Measurements from ENCODE around the gene DENND6B.

DNA sequence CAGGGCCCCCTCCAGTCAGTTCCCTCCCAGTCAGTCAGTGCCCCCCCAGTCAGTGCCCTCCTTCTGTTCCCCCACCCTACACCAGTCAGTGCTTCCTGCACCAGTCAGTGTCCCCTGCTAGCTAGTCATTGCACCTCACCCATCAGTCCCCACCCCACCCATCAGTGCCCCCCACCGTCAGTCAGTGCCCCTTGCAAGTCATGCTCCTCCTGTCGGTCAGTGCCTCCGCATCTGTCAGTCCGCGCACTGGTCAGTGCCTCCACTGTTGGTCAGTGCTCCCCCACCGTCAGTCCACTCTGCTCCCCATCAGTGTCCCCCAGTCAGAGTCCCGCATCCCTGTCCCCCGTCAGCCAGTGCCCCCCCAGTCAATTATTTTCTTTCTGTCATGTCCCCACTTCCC is 19.7 kb upstream of the DENND6B start:
- TF ChIP-seq, protein P1, sequence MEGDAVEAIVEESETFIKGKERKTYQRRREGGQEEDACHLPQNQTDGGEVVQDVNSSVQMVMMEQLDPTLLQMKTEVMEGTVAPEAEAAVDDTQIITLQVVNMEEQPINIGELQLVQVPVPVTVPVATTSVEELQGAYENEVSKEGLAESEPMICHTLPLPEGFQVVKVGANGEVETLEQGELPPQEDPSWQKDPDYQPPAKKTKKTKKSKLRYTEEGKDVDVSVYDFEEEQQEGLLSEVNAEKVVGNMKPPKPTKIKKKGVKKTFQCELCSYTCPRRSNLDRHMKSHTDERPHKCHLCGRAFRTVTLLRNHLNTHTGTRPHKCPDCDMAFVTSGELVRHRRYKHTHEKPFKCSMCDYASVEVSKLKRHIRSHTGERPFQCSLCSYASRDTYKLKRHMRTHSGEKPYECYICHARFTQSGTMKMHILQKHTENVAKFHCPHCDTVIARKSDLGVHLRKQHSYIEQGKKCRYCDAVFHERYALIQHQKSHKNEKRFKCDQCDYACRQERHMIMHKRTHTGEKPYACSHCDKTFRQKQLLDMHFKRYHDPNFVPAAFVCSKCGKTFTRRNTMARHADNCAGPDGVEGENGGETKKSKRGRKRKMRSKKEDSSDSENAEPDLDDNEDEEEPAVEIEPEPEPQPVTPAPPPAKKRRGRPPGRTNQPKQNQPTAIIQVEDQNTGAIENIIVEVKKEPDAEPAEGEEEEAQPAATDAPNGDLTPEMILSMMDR (IDR thresholded peaks at IDR 0.05) = no peak
- TF ChIP-seq EZH2 (IDR thresholded peaks at IDR 0.05; ENCODE audit: borderline replicate concordance, insufficient read depth, low read depth, low read length, poor library complexity, severe bottlenecking) = no peak
